Measurements from ENCODE around the gene C15orf39. TPM values are rescaled to one million over a fixed set of nuclear protein-coding genes. Genes with fewer than 3 reads are reported as not detected.

Gene C15orf39
- total and polyA plus RNA-seq, 9 of the 15 experiments (the other 6 are each of a cell fraction or from before 2014, with no cell fraction given): 0.31 to 29.8 (median 4.4) TPM

DNA sequence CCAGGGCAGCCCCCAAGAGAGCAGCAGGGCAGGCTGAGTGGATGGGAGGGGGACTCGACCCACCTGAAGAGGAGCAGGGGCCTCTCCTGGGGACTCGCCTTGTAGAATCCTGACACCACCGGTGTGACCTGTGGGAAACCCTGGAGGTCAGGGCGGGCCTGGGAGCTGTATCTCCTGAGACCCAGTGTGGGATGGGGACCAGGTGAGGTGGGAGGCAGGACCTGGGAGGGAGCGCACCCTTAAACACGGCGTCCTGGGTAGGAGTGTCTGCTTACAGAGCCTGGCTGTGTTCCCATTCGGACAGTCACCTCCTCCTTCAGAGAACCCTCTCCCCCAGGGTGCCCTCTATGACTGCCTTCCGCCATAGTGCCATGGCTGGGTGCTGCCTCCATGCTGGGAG lies 27.1 kb downstream of the C15orf39 start:
- POLR2A ChIA-PET: interaction anchor here (0.7 to 1.2 kb wide), 3 partner anchors 11 to 504 kb away, joined by 3 to 6 read pairs (median 6); no protein-coding TSS in a partner anchor
- no peak for TF ChIP-seq ETS2 (tag; IDR thresholded peaks at IDR 0.05; ENCODE audit: borderline replicate concordance, poor library complexity, severe bottlenecking)
- TF ChIP-seq HMG20A (CRISPR knock-in tag; conservative IDR thresholded peaks at IDR 0.05): no peak
- no peak for TF ChIP-seq ZKSCAN3 (CRISPR knock-in tag; IDR thresholded peaks at IDR 0.05)
- no peak for TF ChIP-seq SMAD4 (CRISPR knock-in tag; conservative IDR thresholded peaks at IDR 0.05)
- TF ChIP-seq ZFX (CRISPR knock-in tag; IDR thresholded peaks at IDR 0.05): no peak
- no peak for TF ChIP-seq RNF2 (IDR thresholded peaks at IDR 0.05)
- no peak for TF ChIP-seq AFF4 (CRISPR knock-in tag; IDR thresholded peaks at IDR 0.05)
- TF ChIP-seq, protein P1, sequence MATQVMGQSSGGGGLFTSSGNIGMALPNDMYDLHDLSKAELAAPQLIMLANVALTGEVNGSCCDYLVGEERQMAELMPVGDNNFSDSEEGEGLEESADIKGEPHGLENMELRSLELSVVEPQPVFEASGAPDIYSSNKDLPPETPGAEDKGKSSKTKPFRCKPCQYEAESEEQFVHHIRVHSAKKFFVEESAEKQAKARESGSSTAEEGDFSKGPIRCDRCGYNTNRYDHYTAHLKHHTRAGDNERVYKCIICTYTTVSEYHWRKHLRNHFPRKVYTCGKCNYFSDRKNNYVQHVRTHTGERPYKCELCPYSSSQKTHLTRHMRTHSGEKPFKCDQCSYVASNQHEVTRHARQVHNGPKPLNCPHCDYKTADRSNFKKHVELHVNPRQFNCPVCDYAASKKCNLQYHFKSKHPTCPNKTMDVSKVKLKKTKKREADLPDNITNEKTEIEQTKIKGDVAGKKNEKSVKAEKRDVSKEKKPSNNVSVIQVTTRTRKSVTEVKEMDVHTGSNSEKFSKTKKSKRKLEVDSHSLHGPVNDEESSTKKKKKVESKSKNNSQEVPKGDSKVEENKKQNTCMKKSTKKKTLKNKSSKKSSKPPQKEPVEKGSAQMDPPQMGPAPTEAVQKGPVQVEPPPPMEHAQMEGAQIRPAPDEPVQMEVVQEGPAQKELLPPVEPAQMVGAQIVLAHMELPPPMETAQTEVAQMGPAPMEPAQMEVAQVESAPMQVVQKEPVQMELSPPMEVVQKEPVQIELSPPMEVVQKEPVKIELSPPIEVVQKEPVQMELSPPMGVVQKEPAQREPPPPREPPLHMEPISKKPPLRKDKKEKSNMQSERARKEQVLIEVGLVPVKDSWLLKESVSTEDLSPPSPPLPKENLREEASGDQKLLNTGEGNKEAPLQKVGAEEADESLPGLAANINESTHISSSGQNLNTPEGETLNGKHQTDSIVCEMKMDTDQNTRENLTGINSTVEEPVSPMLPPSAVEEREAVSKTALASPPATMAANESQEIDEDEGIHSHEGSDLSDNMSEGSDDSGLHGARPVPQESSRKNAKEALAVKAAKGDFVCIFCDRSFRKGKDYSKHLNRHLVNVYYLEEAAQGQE (IDR thresholded peaks at IDR 0.05; ENCODE audit: borderline replicate concordance): no peak
- TF ChIP-seq, protein P1 (CRISPR knock-in tag; IDR thresholded peaks at IDR 0.05; ENCODE audit: low read depth): no peak
- TF ChIP-seq FUS (optimal IDR thresholded peaks at IDR 0.05; ENCODE audit: low read depth, low read length): no peak
- no peak for TF ChIP-seq ZNF3 (CRISPR knock-in tag; IDR thresholded peaks at IDR 0.05)

More for the DNA sequence above, 27.1 kb downstream of the C15orf39 start:
- CTCF ChIA-PET (ENCODE audit: low intra/inter-chr PET ratio): no interaction called here
- H3K36me3 ChIP-seq (ENCODE audit: control insufficient read depth, insufficient read depth, low read length): no peaks in the 10 kb centered on the region
- H3K4me1 ChIP-seq (replicated peaks in 1 of 2; ENCODE audit: control insufficient read depth in 2 of 2, insufficient read depth in 2 of 2, low read length in 2 of 2): peaks cover 0 to 18% of the 10 kb centered on the region in 2 experiments; a peak in 2 of 5 replicates
- H3K79me2 ChIP-seq (ENCODE audit: control insufficient read depth, insufficient read depth, low read length): no peaks in the 10 kb centered on the region
- intact Hi-C loops (cut with micrococcal nuclease): no loop called here
- 8% methylated on average over 8 of the region's 9 CpGs for WGBS (ENCODE audit: insufficient coverage, low coverage, missing lambda C conversion rate)
- no peak overlapping the region for H2AFZ ChIP-seq (ENCODE audit: low read depth, low read length)
- FAIRE-seq: no peak
- no peaks in the 10 kb centered on the region for H3K9me3 ChIP-seq (replicated peaks; ENCODE audit: control insufficient read depth, insufficient read depth, low read depth, low read length)
- H3K27me3 ChIP-seq (ENCODE audit: control insufficient read depth in 2 of 2, insufficient read depth in 2 of 2, low read length in 2 of 2): peaks cover 27 to 91% of the 10 kb centered on the region in 2 experiments
- no peak for DNase-seq (ENCODE audit: extremely low read depth in 1 of 4, low spot score in 3 of 4)
- H3K27ac ChIP-seq (ENCODE audit: extremely low read depth, low read depth, low read length): no peak overlapping the region
- in situ Hi-C loops (cut with MboI): no loop called here
- H3K4me3 ChIP-seq: no peak overlapping the region
- BruUV-seq (replicated peaks): no TSS peak
- no peak overlapping the region for H3K4me2 ChIP-seq (ENCODE audit: insufficient read depth, low read length)
- H4K20me1 ChIP-seq (replicated peaks; ENCODE audit: control insufficient read depth, insufficient read depth, low read length): 0 out of 2 replicates have a peak, but pooled peaks cover 5% of the 10 kb centered on the region
- ATAC-seq: no peak
- H3K9ac ChIP-seq (ENCODE audit: insufficient read depth in 1 of 2, low read depth in 2 of 2, low read length in 2 of 2): no peak overlapping the region; a peak in 1 of 4 replicates
- H3K9me1 ChIP-seq (ENCODE audit: control insufficient read depth, insufficient read depth, low read length): no peaks in the 10 kb centered on the region
